NCI-H1417 (cell line): ENCODE results near the gene SLC6A17.

Source experiments
- DNase-seq, 3 experiments: peaks; one replicate each; lab custom pipeline; 2025; lab: John Stamatoyannopoulos, UW

SLC6A17 gene

GRCh38 chr1:110150330-110151174 is at the start of gene SLC6A17:
Gene SLC6A17, plus strand, starts transcription at chr1:110150494. Its CDS starts 16,436 bp downstream, at chr1:110166930.
- peak; percentile 36 to 62 (median 61) for DNase-seq

DNA sequence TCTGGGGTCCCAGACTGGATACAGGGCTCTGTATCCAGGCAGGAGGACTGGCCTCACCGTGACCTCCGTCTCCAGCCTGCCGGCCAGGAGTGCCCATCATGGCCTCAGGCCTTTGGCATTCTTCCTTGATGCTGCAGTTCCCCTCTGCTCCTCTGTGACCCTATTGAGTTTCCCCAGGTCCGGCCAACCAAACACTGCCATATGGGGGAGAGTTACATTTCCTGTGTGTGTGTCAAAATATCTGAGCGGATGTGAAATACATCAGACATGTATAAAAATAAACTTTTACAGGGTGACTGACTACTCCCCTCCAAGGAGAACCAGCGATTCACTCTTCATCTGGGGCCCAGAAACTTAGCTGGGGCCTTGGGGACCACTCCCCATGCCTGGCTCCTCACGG is 48.2 kb upstream of the SLC6A17 start:
- no peak for DNase-seq

DNA sequence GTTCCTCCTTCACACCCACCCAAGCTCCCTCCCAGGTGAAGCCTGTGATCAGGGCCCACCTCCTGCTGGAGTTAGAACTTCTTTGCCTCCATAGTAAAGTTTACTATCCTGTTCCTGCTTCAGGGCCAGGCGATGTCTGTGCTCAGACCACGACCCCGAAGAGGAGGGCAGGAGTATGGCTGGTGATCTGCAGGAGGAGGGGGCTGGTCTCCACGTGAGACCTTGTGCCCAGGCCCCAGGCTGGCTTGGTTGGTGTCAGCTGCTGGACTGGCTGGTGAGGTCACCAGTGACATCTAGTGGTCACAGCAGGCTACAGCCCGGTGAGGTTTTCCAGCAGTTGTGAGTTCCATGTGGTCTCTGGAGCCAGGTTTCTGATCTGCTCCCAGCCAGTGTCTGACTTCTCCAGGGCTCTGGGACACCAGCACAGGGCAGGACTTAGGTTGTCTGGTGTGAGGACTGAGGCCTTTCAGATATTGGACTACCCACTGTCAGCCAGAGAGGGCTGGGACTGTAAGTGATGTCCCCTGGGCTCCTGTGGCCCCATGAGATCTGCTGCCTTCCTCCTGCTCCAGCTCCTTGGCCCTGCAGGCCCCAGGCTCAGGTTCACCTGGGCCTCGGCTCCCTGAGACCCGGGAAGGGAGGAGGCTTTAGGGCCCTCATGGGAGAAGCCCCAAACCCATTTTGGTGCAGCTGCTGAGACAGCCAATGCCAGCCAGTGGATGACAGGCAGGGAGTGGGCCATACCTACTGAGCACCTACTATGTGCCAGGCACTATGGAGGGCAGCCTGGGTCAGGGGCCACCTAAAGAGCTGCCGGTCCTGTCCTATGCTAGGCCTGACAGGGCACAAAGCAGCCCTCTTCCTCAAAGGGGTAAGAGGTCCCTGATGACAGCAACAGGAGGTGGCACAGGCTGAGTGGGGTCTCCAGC is 44.0 kb upstream of the SLC6A17 start:
- peak; percentile 52 to 80 (median 62) for DNase-seq

- DNase-seq = peak in 2 of 3 experiments; percentile 18 to 46
Measured at GRCh38 chr1:110107867-110108469, 42.3 kb upstream of the SLC6A17 start.

DNA sequence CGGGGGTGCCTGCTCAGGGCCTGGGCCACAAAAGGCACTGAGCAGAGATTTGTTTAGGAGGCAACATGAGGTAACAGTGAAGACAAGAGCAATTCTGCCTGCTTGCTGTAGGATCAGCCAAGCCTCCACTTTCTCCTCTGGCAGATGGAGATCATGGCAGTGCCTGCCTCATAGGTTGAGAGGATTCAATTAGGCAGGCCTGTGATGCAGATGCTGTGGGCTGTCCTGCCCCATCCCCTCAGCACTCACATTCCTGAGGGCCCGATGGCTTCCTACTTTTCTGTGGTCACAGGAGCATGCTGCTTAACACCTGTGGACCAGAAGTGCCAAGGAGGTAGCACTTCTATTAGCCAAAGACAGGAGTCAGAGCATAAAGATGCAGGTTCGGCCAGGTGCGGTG is 39.2 kb upstream of the SLC6A17 start:
- no peak for DNase-seq

GRCh38 chr1:110112143-110112542 is 38.2 kb upstream of the SLC6A17 start, which contains the start of gene UBL4B:
Gene UBL4B, plus strand, starts transcription at chr1:110112443. Its CDS starts 92 bp downstream, at chr1:110112535.
- peak in 2 of 3 experiments; percentile 12 to 23 for DNase-seq

DNA sequence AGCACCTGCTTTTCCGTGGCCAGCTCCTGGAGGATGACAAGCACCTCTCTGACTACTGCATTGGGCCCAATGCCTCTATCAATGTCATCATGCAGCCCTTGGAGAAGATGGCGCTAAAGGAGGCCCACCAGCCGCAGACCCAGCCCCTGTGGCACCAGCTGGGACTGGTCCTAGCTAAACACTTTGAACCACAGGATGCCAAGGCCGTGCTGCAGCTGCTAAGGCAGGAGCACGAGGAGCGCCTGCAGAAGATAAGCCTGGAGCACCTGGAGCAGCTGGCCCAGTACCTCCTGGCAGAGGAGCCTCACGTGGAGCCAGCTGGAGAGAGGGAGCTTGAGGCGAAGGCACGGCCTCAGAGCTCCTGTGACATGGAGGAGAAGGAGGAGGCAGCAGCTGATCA is 37.6 kb upstream of the SLC6A17 start:
- peak in 2 of 3 experiments; percentile 36 to 75 for DNase-seq

DNA sequence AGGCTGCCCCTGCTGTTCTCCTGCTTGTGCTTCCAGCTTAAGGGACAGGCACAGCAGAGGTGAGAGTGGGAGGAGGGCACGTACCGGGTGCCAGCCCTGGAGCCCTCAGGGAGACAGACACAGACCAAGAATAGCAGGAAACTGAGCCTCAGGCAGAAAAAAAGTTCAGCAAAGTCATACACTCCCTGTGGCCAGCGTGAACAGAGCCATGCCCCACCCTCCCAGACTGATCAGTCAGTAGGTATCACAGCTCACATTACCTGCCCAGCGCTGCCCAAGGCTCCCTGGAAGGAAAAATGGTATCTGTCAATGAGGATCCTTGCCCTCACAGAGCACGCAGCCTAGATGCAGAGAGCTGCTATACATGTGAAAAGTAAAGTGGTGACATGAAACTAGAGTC is 36.7 kb upstream of the SLC6A17 start:
- peak in 1 of 3 experiments; percentile 14 for DNase-seq

DNA sequence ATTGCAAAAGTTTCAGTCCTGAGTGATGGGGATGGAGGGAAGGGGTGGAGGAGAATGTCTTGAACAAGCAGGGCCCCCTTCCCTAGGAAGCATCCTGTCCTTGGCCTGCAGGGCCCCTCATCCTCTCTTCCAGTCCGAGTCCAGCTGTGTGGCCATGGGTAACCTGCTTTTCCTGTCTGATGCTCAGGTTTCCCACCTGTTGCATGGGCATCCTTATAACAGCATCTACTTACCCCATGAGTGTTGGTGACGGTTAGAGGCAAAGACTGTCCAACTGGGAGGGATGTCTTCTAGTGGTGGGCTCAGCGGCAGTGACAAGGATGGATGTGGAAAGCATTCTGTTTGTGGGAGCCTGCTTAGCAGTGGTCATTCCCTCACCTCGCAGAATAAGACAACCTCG is 36.1 kb upstream of the SLC6A17 start:
- DNase-seq = peak in 1 of 3 experiments; percentile 30

GRCh38 chr1:110114784-110115183 is 35.5 kb upstream of the SLC6A17 start:
- peak; percentile 43 to 83 (median 55) for DNase-seq

DNA sequence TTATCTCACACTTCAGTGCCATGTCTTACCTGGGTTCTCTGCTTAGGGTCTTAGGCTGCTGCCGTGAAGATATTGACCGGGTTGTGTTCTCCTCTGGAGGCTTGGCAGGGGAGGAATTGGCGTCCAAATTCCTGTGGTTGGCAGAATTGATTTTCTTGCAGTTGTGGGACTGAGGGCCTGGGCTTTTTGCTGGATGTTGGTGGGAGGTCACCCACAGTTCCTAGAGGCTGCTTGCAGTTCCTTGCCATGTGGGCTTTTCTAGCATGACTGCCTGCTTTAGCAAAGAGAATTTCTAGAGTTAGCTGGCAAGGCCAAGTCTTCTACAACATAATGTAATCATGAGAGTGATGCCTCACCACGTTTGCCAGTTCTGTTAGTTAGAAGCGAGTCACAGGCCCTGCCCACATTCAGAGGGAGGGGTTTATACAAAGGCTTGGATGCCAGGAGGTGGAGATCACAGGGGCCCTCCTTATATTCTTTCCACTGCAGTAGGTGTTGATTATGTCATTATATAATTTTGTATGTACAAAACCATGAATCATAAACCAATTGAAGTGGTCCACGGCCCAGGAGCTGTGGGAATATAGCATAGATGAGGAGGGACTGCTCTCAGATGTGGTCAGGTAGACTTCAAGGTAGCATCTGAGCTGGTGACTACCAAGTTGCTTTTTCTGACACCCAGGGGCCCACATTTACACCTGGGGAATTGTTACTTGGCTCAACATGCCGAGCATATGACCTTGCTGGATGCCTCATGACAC is 31.5 kb upstream of the SLC6A17 start:
- peak in 1 of 3 experiments; percentile 18 for DNase-seq

DNA sequence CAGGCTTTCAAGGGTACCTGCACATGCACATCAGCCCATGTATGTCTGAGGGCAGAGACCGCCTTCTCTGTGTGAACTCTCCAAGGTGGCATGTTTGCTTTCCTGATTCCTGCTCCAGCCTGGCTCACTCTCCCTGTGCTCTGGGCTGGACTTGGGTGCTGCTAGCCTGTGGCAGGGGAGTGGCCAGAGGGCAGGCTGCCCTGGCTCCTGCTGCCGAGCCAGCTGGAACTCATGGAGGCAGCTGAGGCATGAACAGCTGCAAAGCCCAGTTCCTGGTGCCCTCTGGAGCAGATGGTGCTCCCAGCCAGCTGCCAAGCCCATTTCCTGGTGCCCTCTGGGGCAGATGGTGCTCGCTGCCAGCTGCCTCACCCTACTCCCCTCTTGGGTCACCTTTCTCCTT is 30.5 kb upstream of the SLC6A17 start:
- peak in 1 of 3 experiments; percentile 35 for DNase-seq

- DNase-seq = no peak
Measured at GRCh38 chr1:110120960-110121561, 29.2 kb upstream of the SLC6A17 start.

GRCh38 chr1:110123224-110123623 is 27.1 kb upstream of the SLC6A17 start:
- no peak for DNase-seq

DNA sequence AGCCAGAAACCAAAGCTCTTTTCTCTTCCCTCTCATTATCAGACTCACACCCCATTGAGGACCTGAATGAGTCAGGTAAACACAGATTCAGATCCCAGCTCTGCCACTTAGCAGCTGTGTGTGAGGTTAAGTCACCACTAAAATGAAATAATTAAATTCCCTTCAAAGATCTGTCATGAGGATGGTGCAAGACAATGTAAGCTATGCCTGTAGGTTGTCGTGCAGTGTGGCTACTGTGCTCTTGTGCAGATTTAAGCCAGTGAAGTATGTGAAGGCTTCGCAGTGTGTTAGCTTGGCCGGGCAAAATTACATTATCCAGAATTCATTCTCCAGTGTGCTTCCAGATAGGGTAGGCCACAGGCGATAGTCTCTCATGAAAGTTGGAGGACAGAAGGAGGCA is 24.5 kb upstream of the SLC6A17 start:
- DNase-seq = peak in 1 of 3 experiments; percentile 51

- peak in 2 of 3 experiments; percentile 27 to 55 for DNase-seq
Measured at GRCh38 chr1:110130113-110130591, 20.1 kb upstream of the SLC6A17 start.

DNA sequence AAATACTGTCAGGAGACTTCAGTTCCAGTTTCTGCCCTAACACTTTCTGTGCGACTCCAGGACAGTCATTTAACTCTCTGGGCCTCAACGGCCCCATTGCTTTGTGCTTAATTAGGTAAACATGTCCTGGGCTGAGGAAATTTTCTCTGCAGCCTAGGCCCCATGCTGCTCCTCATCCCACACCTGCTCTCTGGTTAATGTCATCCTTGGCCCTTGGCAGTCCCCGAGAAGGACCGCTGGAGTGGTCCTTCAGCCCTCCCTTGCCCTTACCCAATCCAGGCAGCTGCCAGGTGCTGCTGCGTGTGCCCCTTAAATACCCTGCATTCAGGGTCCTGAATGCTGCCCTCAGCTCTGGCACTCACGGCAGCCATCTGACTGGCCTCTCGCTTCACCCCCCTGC is 19.3 kb upstream of the SLC6A17 start:
- DNase-seq = peak; percentile 65 to 94 (median 79)

DNA sequence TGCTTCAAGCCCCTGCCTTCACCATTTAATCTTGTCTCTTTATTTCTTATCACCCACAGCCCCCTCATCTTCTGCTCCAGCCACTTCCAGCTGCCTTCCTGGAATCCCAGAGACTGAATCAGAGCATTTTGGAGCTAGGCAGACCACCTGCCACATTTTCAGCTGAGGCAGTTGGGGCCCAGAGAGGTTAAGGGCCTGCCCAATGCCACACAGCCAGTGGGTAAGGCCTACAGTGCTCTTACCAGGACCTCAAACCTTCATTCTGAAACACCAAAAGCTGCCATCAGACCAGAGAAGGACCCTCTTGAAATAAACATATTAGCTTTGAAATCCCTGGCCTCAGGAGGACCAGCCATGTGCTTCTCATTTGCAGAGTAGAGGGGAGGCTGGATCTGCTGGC is 17.6 kb upstream of the SLC6A17 start:
- DNase-seq = no peak

- no peak for DNase-seq
Measured at GRCh38 chr1:110133436-110133835, 16.9 kb upstream of the SLC6A17 start.

DNA sequence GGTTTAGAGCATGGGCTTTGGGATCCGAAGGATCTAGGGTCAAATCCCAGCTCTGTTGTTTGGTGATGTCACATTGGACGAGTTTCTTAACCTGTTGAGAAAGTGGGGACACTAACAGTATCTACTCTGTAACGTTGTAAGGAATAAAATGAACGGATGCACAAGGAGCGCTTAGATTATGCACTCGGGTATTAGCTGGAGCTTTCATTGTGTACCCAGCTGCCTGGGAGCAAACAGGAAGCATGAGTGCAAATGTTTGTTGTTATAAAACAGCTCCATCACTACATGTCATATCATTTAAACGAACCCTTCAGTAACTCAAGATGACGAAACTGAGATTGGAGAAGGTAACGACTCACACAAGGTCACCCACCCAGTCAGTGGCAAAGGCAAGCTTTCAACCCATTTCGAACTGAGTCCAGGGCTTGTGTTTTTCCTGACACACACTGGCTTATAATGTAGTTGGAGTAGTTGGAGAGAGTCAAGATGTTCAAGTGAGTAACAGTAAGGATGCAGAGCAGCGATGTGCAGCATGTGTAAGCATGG is 16.2 kb upstream of the SLC6A17 start:
- peak; percentile 16 to 90 (median 67) for DNase-seq
